ENCODE results near the gene PGK1.
"Not testable (repeated sequence)": the region's sequence is repeated elsewhere in the genome, so short reads cannot be mapped to it uniquely, and the experiment has no call there.

The PGK1 gene

GRCh38 chrX:78103623-78104446, at the start of gene PGK1:
Gene PGK1 (plus strand): TSS chrX:78104248. CDS start chrX:78104341, 93 bp downstream.
- peaks cover 34% of the 10 kb centered on the region for H3K36me3 Mint-ChIP-seq (ENCODE audit: low read depth)
- H3K4me1 Mint-ChIP-seq (ENCODE audit: low read depth) = peaks cover 46% of the 10 kb centered on the region
- peak within 1 kb of the TSS; percentile 87 for H3K27ac Mint-ChIP-seq
- peak within 1 kb of the TSS; percentile 92 for H3K4me3 Mint-ChIP-seq
- H3K9me3 Mint-ChIP-seq = no peaks in the 10 kb centered on the region
- H3K27me3 Mint-ChIP-seq (ENCODE audit: low read depth) = no peaks in the 10 kb centered on the region

- H3K27ac Mint-ChIP-seq = no peak overlapping the region
- H3K36me3 Mint-ChIP-seq (ENCODE audit: low read depth) = peaks cover 1% of the 10 kb centered on the region
- peaks cover under 1% of the 10 kb centered on the region for H3K9me3 Mint-ChIP-seq
- no peaks in the 10 kb centered on the region for H3K27me3 Mint-ChIP-seq (ENCODE audit: low read depth)
- H3K4me1 Mint-ChIP-seq (ENCODE audit: low read depth) = peaks cover 12% of the 10 kb centered on the region
- no peak overlapping the region for H3K4me3 Mint-ChIP-seq
Measured at GRCh38 chrX:78063687-78064086, 40.4 kb upstream of the PGK1 start.

- no peak overlapping the region for H3K4me3 Mint-ChIP-seq
- H3K9me3 Mint-ChIP-seq = peaks cover 5% of the 10 kb centered on the region
- peaks cover 12% of the 10 kb centered on the region for H3K4me1 Mint-ChIP-seq (ENCODE audit: low read depth)
- H3K27ac Mint-ChIP-seq = no peak overlapping the region
- H3K36me3 Mint-ChIP-seq (ENCODE audit: low read depth) = peaks cover 1% of the 10 kb centered on the region
- H3K27me3 Mint-ChIP-seq (ENCODE audit: low read depth) = no peaks in the 10 kb centered on the region
Measured at GRCh38 chrX:78064152-78064551, 39.9 kb upstream of the PGK1 start.

DNA sequence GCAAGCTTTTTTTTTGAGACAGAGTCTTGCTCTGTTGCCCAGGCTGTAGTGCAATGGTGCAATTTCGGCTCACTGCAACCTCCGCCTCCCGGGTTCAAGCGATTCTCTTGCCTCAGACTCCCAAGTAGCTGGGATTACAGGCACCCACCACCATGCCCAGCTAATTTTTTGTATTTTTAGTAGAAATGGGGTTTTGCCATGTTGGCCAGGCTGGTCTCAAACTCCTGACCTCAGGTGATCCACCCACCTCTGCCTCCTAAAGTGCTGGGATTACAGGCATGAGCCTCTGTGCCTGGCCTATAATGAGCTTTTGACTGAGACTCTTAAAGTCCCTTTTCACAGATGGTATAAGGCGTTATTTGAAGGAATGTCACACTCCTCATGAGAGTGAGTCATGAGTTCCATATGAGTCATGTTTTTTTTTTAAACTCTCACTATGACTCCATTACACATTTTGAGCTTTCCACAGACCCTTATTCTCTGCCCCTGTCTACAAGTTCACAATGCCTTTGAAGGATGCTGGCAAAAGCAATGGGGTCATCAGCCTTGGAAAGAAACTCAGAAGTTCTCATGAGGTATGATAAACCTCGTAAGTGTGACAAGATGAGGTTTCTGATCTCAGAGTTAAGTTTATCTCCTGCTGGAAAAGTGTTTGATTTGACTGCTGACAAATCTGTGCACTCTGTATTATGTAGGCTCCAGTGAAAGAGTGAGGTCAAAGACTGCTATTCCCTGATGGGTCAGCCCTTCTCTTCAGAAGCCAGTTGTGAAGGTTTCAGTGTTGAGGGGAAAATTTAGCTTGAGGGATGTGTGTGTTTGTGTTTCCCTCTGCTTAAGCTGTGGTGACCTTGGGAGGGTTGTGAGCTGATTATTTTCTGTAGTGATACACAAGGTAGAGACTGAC, 39.1 kb upstream of the PGK1 start:
- Mint-ChIP-seq H3K4me3 (peak overlapping the region; percentile 4), H3K27ac (peak overlapping the region; percentile 73), H3K4me1 (ENCODE audit: low read depth) (peaks cover 12% of the 10 kb centered on the region)
- not testable (repeated sequence) for H3K36me3 Mint-ChIP-seq (ENCODE audit: low read depth); H3K27me3 Mint-ChIP-seq (ENCODE audit: low read depth); H3K9me3 Mint-ChIP-seq

DNA sequence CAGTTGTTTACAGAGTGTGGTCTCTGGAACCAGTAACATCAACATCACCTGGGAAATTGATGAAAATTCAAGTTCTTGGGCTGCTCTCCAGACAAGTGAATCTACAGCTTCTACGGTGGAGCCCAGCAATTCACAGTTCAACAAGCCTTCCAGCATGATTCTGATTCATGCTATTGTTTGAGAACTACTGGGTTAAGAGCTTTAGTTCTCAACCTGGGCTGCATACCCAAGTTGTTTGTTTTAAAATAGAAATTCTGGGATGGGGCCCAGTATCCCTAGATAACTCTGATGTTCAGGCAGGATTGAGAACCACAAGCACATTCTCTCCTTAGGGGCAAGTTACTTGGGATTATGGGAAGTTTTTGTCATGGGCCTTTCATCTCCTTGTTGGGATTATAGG, 37.9 kb upstream of the PGK1 start:
- H3K4me3 Mint-ChIP-seq = no peak overlapping the region
- H3K27ac Mint-ChIP-seq = no peak overlapping the region
- H3K36me3 Mint-ChIP-seq (ENCODE audit: low read depth) = no peaks in the 10 kb centered on the region
- no peaks in the 10 kb centered on the region for H3K27me3 Mint-ChIP-seq (ENCODE audit: low read depth)
- peaks cover 5% of the 10 kb centered on the region for H3K9me3 Mint-ChIP-seq
- peaks cover 12% of the 10 kb centered on the region for H3K4me1 Mint-ChIP-seq (ENCODE audit: low read depth)

DNA sequence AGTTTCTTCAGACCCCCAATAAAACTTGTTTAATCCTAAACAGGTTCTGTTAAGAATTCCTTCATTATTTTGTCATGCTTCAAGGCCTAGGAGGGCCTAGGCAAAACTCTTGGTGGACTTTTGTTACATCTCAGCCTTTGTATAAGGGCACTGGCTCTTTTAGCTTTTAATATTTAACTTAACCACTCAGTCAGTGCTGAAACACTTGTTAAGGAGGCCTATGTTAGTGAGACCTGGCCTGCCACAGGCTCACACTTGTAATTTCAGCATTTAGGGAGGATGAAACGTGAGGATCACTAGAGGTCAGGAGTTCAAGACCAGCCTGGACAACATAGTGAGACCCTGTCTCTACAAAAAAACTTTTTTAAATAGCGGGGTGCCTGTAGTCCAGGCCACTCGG, 32.7 kb upstream of the PGK1 start:
- H3K36me3 Mint-ChIP-seq (ENCODE audit: low read depth) = peaks cover 7% of the 10 kb centered on the region
- H3K27me3 Mint-ChIP-seq (ENCODE audit: low read depth) = no peaks in the 10 kb centered on the region
- peaks cover 13% of the 10 kb centered on the region for H3K9me3 Mint-ChIP-seq
- peaks cover 14% of the 10 kb centered on the region for H3K4me1 Mint-ChIP-seq (ENCODE audit: low read depth)
- H3K4me3 Mint-ChIP-seq = no peak overlapping the region
- no peak overlapping the region for H3K27ac Mint-ChIP-seq

DNA sequence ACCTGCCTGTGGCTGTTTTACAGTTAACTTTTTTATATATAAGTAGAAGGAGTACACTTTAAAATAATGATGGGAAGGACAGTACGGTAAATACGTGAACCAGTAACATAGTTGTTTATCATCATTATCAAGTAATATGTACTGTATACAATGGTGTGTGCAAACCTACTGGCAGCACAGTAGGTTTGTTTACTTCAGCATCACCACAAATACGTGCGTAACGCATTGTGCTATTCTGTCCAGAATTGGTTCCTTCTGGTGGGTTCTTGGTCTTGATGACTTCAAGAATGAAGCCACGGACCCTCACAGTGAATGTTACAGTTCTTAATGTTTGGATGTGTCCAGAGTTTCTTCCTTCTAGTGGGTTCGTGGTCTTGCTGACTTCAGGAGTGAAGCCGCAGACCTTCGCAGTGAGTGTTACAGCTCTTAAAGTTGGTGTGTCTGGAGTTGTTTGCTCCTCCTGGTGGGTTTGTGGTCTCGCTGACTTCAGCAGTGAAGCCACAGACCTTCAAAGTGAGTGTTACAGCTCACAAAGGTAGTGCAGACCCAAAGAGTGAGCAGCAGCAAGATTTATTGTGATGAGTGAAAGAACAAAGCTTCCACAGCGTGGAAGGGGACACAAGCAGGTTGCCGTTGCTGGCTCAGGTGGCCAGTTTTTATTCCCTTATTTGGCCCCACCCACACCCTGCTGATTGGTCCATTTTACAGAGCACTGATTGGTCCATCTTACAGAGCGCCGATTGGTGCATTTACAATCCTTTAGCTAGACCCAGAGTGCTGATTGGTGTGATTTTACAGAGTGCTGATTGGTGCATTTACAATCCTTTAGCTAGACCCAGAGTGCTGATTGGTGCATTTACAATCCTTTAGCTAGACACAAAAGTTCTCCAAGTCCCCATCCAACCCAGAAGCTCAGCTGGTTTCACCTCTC, 30.6 kb upstream of the PGK1 start:
- H3K36me3 Mint-ChIP-seq (ENCODE audit: low read depth); H3K4me1 Mint-ChIP-seq (ENCODE audit: low read depth); H3K27me3 Mint-ChIP-seq (ENCODE audit: low read depth): not testable (repeated sequence)
- peak overlapping the region; percentile 90 for H3K27ac Mint-ChIP-seq
- peak overlapping the region; percentile 56 for H3K4me3 Mint-ChIP-seq
- peaks cover 13% of the 10 kb centered on the region for H3K9me3 Mint-ChIP-seq

GRCh38 chrX:78074088-78074487, 30.0 kb upstream of the PGK1 start:
- H3K36me3 Mint-ChIP-seq (ENCODE audit: low read depth) = peaks cover 10% of the 10 kb centered on the region
- H3K4me1 Mint-ChIP-seq (ENCODE audit: low read depth) = peaks cover 9% of the 10 kb centered on the region
- no peak overlapping the region for H3K4me3 Mint-ChIP-seq
- H3K27me3 Mint-ChIP-seq (ENCODE audit: low read depth) = no peaks in the 10 kb centered on the region
- H3K27ac Mint-ChIP-seq = peak overlapping the region; percentile 90
- H3K9me3 Mint-ChIP-seq = peaks cover 9% of the 10 kb centered on the region

DNA sequence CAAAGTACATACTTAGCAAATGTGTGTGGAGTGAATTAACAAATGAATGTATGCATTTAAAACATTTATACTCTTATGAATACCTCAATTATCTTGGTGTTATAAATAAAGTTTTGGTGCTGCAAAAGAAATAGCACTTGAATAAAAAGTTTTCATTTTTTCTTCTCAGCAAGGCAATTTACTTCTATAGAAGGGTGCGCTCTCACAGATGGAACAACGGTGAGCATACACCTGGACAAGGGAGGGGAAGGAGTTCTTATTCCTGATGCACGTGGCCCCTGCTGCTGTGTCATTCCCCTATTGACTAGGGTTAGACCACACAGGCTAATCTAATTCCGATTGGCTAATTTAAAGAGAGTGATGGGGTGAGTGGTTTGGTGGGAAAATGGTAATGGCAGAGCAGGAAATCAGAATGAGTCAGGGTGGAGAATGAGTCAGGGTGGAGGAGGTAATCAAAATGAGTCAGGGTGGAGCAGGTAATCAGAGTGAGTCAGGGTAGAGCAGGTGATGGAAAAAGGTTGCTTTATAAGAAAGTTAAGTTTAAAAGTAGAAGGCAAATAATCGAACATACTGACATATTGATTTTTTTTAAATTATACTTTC, 28.2 kb upstream of the PGK1 start:
- H3K27ac Mint-ChIP-seq = no peak overlapping the region
- no peak overlapping the region for H3K4me3 Mint-ChIP-seq
- H3K9me3 Mint-ChIP-seq = peaks cover 8% of the 10 kb centered on the region
- peaks cover 9% of the 10 kb centered on the region for H3K4me1 Mint-ChIP-seq (ENCODE audit: low read depth)
- no peaks in the 10 kb centered on the region for H3K27me3 Mint-ChIP-seq (ENCODE audit: low read depth)
- H3K36me3 Mint-ChIP-seq (ENCODE audit: low read depth) = peaks cover 10% of the 10 kb centered on the region

- not testable (repeated sequence) for H3K4me1 Mint-ChIP-seq (ENCODE audit: low read depth)
Measured at GRCh38 chrX:78081413-78081812, 22.6 kb upstream of the PGK1 start.

GRCh38 chrX:78092296-78092695, 11.8 kb upstream of the PGK1 start:
- H3K36me3 Mint-ChIP-seq (ENCODE audit: low read depth) = peaks cover 1% of the 10 kb centered on the region

More at GRCh38 chrX:78081413-78081812, 22.6 kb upstream of the PGK1 start:
- not testable (repeated sequence) for H3K4me3 Mint-ChIP-seq; H3K9me3 Mint-ChIP-seq; H3K27me3 Mint-ChIP-seq (ENCODE audit: low read depth); H3K36me3 Mint-ChIP-seq (ENCODE audit: low read depth); H3K27ac Mint-ChIP-seq

GRCh38 chrX:78098108-78098507, 5.9 kb upstream of the PGK1 start:
- H3K36me3 Mint-ChIP-seq (ENCODE audit: low read depth) = no peaks in the 10 kb centered on the region
- no peak overlapping the region for H3K27ac Mint-ChIP-seq
- H3K9me3 Mint-ChIP-seq = no peaks in the 10 kb centered on the region
- H3K27me3 Mint-ChIP-seq (ENCODE audit: low read depth) = no peaks in the 10 kb centered on the region
- H3K4me3 Mint-ChIP-seq = no peak overlapping the region
- H3K4me1 Mint-ChIP-seq (ENCODE audit: low read depth) = peaks cover 23% of the 10 kb centered on the region

More at GRCh38 chrX:78092296-78092695, 11.8 kb upstream of the PGK1 start:
- Mint-ChIP-seq H3K9me3 (no peaks in the 10 kb centered on the region), H3K27ac (peak overlapping the region; percentile 70), H3K27me3 (ENCODE audit: low read depth) (peaks cover 7% of the 10 kb centered on the region), H3K4me1 (ENCODE audit: low read depth) (peaks cover 11% of the 10 kb centered on the region), H3K4me3 (no peak overlapping the region)

DNA sequence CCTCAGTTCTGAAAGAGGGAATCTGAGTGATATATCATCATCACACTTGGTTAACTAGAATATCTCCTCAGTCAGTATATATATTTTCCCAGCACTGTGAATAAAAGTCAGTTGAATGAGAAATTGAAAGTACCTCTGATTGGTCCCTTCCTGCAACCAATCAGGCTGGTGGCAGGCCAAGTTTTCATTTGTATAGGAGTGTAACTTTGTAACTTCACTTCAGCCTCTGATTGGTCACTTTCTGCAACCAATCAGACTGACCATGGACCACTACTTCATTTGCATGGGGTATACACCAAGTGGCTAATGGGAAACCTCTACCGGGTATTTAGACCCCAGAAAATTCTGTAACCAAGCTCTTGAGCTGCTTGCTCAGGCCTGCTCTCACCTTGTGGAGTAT, 2.0 kb upstream of the PGK1 start:
- Mint-ChIP-seq H3K36me3 (ENCODE audit: low read depth) (peaks cover 21% of the 10 kb centered on the region), H3K27ac (peak overlapping the region; percentile 87)

More for the DNA sequence above, 2.0 kb upstream of the PGK1 start:
- no peaks in the 10 kb centered on the region for H3K9me3 Mint-ChIP-seq
- H3K27me3 Mint-ChIP-seq (ENCODE audit: low read depth) = no peaks in the 10 kb centered on the region
- no peak overlapping the region for H3K4me3 Mint-ChIP-seq
- peaks cover 30% of the 10 kb centered on the region for H3K4me1 Mint-ChIP-seq (ENCODE audit: low read depth)

All from T-helper 1 cell treated with Interleukin-12 subunit alpha and Interleukin-12 subunit beta and Interleukin-4 antibody, amounts not matched to agents 30 μg/mL and 1 μg/mL, for 36 hours (primary cell).